Fibroblast of lung (primary cell): Measurements from ENCODE around the gene PTPN9. TPM values are rescaled to one million over a fixed set of nuclear protein-coding genes. Genes with fewer than 3 reads are reported as not detected.
"Not testable (repeated sequence)": the region's sequence is repeated elsewhere in the genome, so short reads cannot be mapped to it uniquely, and the experiment has no call there.

Source experiments
- DNase-seq, 2 donors: peaks; one replicate each; pipeline versions ENCODE4 v3.0.0 to v3.0.0-alpha.2; 2010; ENCODE audit warnings: low read depth in 2 of 2
- H2AFZ ChIP-seq: 2 replicates; pipeline ENCODE4 v1.5.1; 2012; ENCODE audit warnings: low read length, control low read depth, inconsistent platforms
- H3K27ac ChIP-seq: 2 replicates; pipeline ENCODE4 v1.5.1; 2011; ENCODE audit warnings: low read length, control low read depth; ENCODE audit not compliant: insufficient read depth
- H3K27me3 ChIP-seq: 2 replicates; pipeline ENCODE4 v1.5.1; 2011; ENCODE audit warnings: mild to moderate bottlenecking, low read length; ENCODE audit not compliant: control insufficient read depth, insufficient read depth
- H3K36me3 ChIP-seq: 2 replicates; pipeline ENCODE4 v1.5.1; 2011; ENCODE audit warnings: low read length; ENCODE audit not compliant: control insufficient read depth, insufficient read depth
- H3K4me1 ChIP-seq: 2 replicates; pipeline ENCODE4 v1.5.1; 2011; ENCODE audit warnings: low read length; ENCODE audit not compliant: control insufficient read depth, insufficient read depth; ENCODE audit errors: extremely low read depth
- H3K4me2 ChIP-seq: 2 replicates; pipeline ENCODE4 v1.5.1; 2011; ENCODE audit warnings: low read length, control low read depth; ENCODE audit not compliant: insufficient read depth; ENCODE audit errors: extremely low read depth
- H3K4me3 ChIP-seq, 4 experiments: fragments of 200-600 bp in 1 of 4; sonication (generic) in 1 of 4; replicated peaks in 1 of 4; 2 replicates each; pipeline ENCODE4 v1.5.1; 2011 to 2016; ENCODE audit warnings: low read length in 4 of 4, low read depth in 3 of 4, mild to moderate bottlenecking in 3 of 4, control low read depth in 2 of 4, inconsistent platforms in 1 of 4, mixed read lengths in 1 of 4; ENCODE audit not compliant: insufficient read depth in 1 of 4; ENCODE audit errors: control extremely low read depth in 1 of 4
- H3K79me2 ChIP-seq: 2 replicates; pipeline ENCODE4 v1.5.1; 2012; ENCODE audit warnings: mild to moderate bottlenecking, low read length, inconsistent platforms; ENCODE audit not compliant: control insufficient read depth, insufficient read depth
- H3K9ac ChIP-seq: 2 replicates; pipeline ENCODE4 v1.5.1; 2011; ENCODE audit warnings: mild to moderate bottlenecking, low read length, control low read depth; ENCODE audit not compliant: insufficient read depth
- H3K9me3 ChIP-seq: 2 replicates; pipeline ENCODE4 v1.5.1; 2012; ENCODE audit warnings: low read depth, low read length; ENCODE audit not compliant: control insufficient read depth, insufficient read depth
- H4K20me1 ChIP-seq: 2 replicates; pipeline ENCODE4 v1.5.1; 2011; ENCODE audit warnings: low read length; ENCODE audit not compliant: control insufficient read depth, insufficient read depth; ENCODE audit errors: extremely low read depth
- CTCF ChIP-seq, 2 donors: IDR thresholded peaks in 1 of 2; conservative IDR thresholded peaks in 1 of 2; 1 replicate in 1 of 2; 2 replicates in 1 of 2; pipeline ENCODE4 v1.5.1; 2011 to 2012; ENCODE audit warnings: low read length in 2 of 2, control low read depth in 1 of 2, inconsistent platforms in 1 of 2, low read depth in 1 of 2, mild to moderate bottlenecking in 1 of 2
- EZH2 ChIP-seq: IDR thresholded peaks from 2 replicates; pipeline ENCODE4 v1.5.1; 2012; ENCODE audit warnings: low read length, control low read depth, mild to moderate bottlenecking; ENCODE audit errors: missing control alignments
- polyA plus RNA-seq, 2 donors: library from polyadenylated mRNA; depleted of rRNA in 1 of 2; stranded (reverse) in 1 of 2; unstranded in 1 of 2; fragments of >200 nt; gene quantifications; 2 replicates each; pipeline ENCODE4 v1.2.1, GENCODE V29; 2011 to 2012; ENCODE audit warnings: missing spikeins in 1 of 2
- total RNA-seq: library from RNA; depleted of rRNA; stranded (reverse); fragments of >200 nt; gene quantifications from 2 replicates; pipeline ENCODE4 v1.2.1, GENCODE V29; 2014

PTPN9 gene
- total and polyA plus RNA-seq, 2 donors (not counting 1 experiment from before 2014, with no cell fraction given), result 20.6 to 41.6 TPM

GRCh38 chr15:75502360-75502759 is 76.8 kb downstream of the PTPN9 start:
- Histone ChIP-seq H2AFZ (no peak overlapping the region), H3K9ac (no peak overlapping the region), H3K36me3 (no peaks in the 10 kb centered on the region), H3K4me3 (no peak overlapping the region), H3K27ac (no peak overlapping the region), H4K20me1 (no peaks in the 10 kb centered on the region), H3K79me2 (no peaks in the 10 kb centered on the region), H3K9me3 (no peaks in the 10 kb centered on the region), H3K4me2 (no peak overlapping the region), H3K27me3 (no peaks in the 10 kb centered on the region), H3K4me1 (no peaks in the 10 kb centered on the region)
- DNase-seq, result no peak
- TF ChIP-seq CTCF (conservative IDR thresholded peaks at IDR 0.05 in 1 of 2, IDR thresholded peaks at IDR 0.05 in 1 of 2; ENCODE audit: low read depth in 1 of 2, low read length in 2 of 2), result no peak
- TF ChIP-seq EZH2, result no peak

GRCh38 chr15:75493732-75494131 is 85.4 kb downstream of the PTPN9 start:
- H3K36me3 ChIP-seq, result no peaks in the 10 kb centered on the region
- no peak overlapping the region for H3K9ac ChIP-seq
- no peak overlapping the region for H3K27ac ChIP-seq
- DNase-seq, result no peak
- H3K4me2 ChIP-seq, result no peak overlapping the region
- H4K20me1 ChIP-seq, result no peaks in the 10 kb centered on the region
- no peaks in the 10 kb centered on the region for H3K79me2 ChIP-seq
- H2AFZ ChIP-seq, result no peak overlapping the region
- no peaks in the 10 kb centered on the region for H3K9me3 ChIP-seq
- TF ChIP-seq EZH2 (no peak), CTCF (conservative IDR thresholded peaks at IDR 0.05 in 1 of 2, IDR thresholded peaks at IDR 0.05 in 1 of 2; ENCODE audit: low read depth in 1 of 2, low read length in 2 of 2) (no peak)
- no peaks in the 10 kb centered on the region for H3K4me1 ChIP-seq
- H3K27me3 ChIP-seq, result no peaks in the 10 kb centered on the region
- no peak overlapping the region for H3K4me3 ChIP-seq

- Histone ChIP-seq H4K20me1 (no peaks in the 10 kb centered on the region), H2AFZ (no peak overlapping the region), H3K27ac (no peak overlapping the region), H3K9me3 (no peaks in the 10 kb centered on the region), H3K36me3 (no peaks in the 10 kb centered on the region), H3K4me3 (no peak overlapping the region), H3K79me2 (no peaks in the 10 kb centered on the region), H3K27me3 (no peaks in the 10 kb centered on the region), H3K4me1 (no peaks in the 10 kb centered on the region), H3K9ac (no peak overlapping the region), H3K4me2 (no peak overlapping the region)
- TF ChIP-seq CTCF (conservative IDR thresholded peaks at IDR 0.05 in 1 of 2, IDR thresholded peaks at IDR 0.05 in 1 of 2; ENCODE audit: low read depth in 1 of 2, low read length in 2 of 2) (no peak), EZH2 (no peak)
- no peak for DNase-seq
These were observed 95.2 kb downstream of the PTPN9 start for GRCh38 chr15:75483961-75484360.

- not testable (repeated sequence) for H3K79me2 ChIP-seq, H3K4me1 ChIP-seq, H3K9me3 ChIP-seq, H3K27ac ChIP-seq, H2AFZ ChIP-seq, H3K9ac ChIP-seq, H3K36me3 ChIP-seq, DNase-seq, H3K4me2 ChIP-seq, H4K20me1 ChIP-seq, H3K4me3 ChIP-seq, H3K27me3 ChIP-seq
These were observed 95.6 kb downstream of the PTPN9 start for GRCh38 chr15:75483556-75483955.
